ENCODE measurements around the gene NAA35.

The NAA35 gene

DNA sequence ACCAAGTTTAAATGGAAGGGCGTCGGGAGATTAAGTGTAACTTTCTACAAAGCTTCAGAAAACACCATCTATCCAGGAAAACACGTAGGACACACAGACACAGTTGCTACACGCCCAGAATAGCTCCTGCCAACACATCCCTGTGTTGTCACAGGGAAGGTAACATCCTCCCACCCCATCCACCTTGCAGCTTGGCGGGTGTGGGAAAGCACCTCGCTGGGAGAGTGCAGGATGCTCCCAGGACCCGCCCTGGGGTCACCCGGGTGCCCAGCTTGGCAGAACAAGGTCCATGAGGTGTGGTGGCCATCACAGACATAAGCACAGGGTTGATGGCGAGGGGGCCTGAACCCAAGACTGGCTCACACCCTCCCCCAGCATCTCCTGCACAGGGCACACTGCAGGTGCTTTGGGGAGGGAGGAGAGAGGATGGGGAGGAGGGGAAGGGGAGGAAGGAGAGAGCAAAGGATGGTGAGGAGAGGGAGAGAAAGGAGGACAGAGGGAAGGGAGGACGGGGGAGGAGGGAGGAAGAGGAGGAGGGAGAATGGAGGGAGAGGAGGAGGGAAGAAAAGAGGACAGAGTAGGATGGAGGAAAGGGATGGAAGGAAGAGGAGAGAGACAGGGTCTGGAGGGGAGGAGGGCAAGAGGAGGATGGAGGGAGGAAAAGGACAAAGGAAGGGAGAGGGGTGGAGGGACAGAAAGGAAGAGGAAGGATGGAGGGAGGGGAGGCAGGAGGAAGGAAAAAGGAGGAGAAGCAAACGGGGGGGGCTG, 121.2 kb downstream of the NAA35 start:
- no peak for DNase-seq (ENCODE audit: low read depth, low spot score)

GRCh38 chr9:86062845-86063693, 122.1 kb downstream of the NAA35 start:
- DNase-seq (ENCODE audit: low read depth, low spot score), result no peak

- no peak for DNase-seq (ENCODE audit: low read depth, low spot score)
Observed at GRCh38 chr9:86064220-86064619, 123.3 kb downstream of the NAA35 start.

- DNase-seq (ENCODE audit: low read depth, low spot score), result no peak
Observed at GRCh38 chr9:86069206-86069869, 128.4 kb downstream of the NAA35 start.
